Panc1 (cell line): ENCODE data around the gene BTBD9. TPM values are rescaled to one million over a fixed set of nuclear protein-coding genes. Genes with fewer than 3 reads are reported as not detected.

Source experiments
- ATAC-seq: fragments of 200-7000 bp; cut with Tn5 transposase; 2 replicates; pipeline ENCODE4 v1.9.1; 2020; ENCODE audit warnings: mild to moderate bottlenecking, moderate library complexity
- BruUV-seq: library from RNA; stranded (reverse); fragments of 400-500 nt; replicated peaks from 2 replicates; lab custom pipeline; 2021; lab: Mats Ljungman, UMichigan
- CTCF ChIA-PET: fragments of 300-600 bp; sonication (Branson Sonifier 250); formaldehyde crosslinking; loops from one replicate; lab custom pipeline; 2022; ENCODE audit warnings: antibody characterized with exemption; lab: Charles Lee
- POLR2A ChIA-PET: fragments of 300-600 bp; sonication (Branson Sonifier 250); formaldehyde crosslinking; loops from one replicate; lab custom pipeline; 2022; ENCODE audit warnings: antibody characterized with exemption; lab: Charles Lee
- DNase-seq: peaks from one replicate; pipeline ENCODE4 v3.0.0-alpha.2; 2010; ENCODE audit warnings: low read depth, low spot score
- H3K27ac ChIP-seq: 2 replicates; pipeline ENCODE4 v1.5.1; 2011; ENCODE audit warnings: mild to moderate bottlenecking, low read length, inconsistent platforms
- H3K27me3 ChIP-seq: fragments of 200-500 bp; sonication (Bioruptor generic); 2 replicates; pipeline ENCODE4 v1.6.0; 2014; ENCODE audit warnings: low read length, inconsistent platforms; ENCODE audit not compliant: control insufficient read depth, insufficient read depth
- H3K36me3 ChIP-seq: fragments of 200-500 bp; sonication (Bioruptor generic); 2 replicates; pipeline ENCODE4 v1.5.1; 2014; ENCODE audit warnings: inconsistent platforms, mild to moderate bottlenecking, low read length, moderate library complexity; ENCODE audit not compliant: control insufficient read depth, insufficient read depth
- H3K4me1 ChIP-seq: 2 replicates; pipeline ENCODE4 v1.5.1; 2011; ENCODE audit warnings: inconsistent platforms, mild to moderate bottlenecking, low read length, moderate library complexity; ENCODE audit not compliant: control insufficient read depth, insufficient read depth
- H3K4me3 ChIP-seq, 2 experiments: 2 replicates each; pipeline ENCODE4 v1.5.1; 2011 to 2012; ENCODE audit warnings: low read depth in 2 of 2, low read length in 2 of 2, mild to moderate bottlenecking in 2 of 2, inconsistent platforms in 1 of 2, moderate library complexity in 1 of 2
- H3K9me3 ChIP-seq: fragments of 200-500 bp; sonication (Bioruptor generic); 2 replicates; pipeline ENCODE4 v1.5.1; 2014; ENCODE audit warnings: low read depth, mild to moderate bottlenecking, inconsistent platforms, low read length, moderate library complexity; ENCODE audit not compliant: control insufficient read depth, insufficient read depth
- POLR2AphosphoS5 ChIP-seq: IDR thresholded peaks from 2 replicates; pipeline ENCODE4 v1.6.1; 2012; ENCODE audit warnings: mild to moderate bottlenecking, low read depth, low read length, moderate library complexity
- REST ChIP-seq, 2 experiments: IDR thresholded peaks; 2 replicates each; pipeline ENCODE4 v1.6.1; 2011 to 2012; ENCODE audit warnings: low read depth in 2 of 2, control low read depth in 1 of 2, low read length in 1 of 2, mild to moderate bottlenecking in 1 of 2, moderate library complexity in 1 of 2; ENCODE audit not compliant: insufficient read depth in 1 of 2
- SIN3A ChIP-seq: IDR thresholded peaks from 2 replicates; pipeline ENCODE4 v1.6.1; 2012; ENCODE audit warnings: low read depth, mild to moderate bottlenecking, low read length, moderate library complexity, borderline replicate concordance; ENCODE audit not compliant: insufficient read depth
- TCF7L2 ChIP-seq: IDR thresholded peaks from 2 replicates; pipeline ENCODE4 v1.6.1; 2011; ENCODE audit warnings: mild to moderate bottlenecking, low read depth, low read length, inconsistent platforms
- in situ Hi-C: cut with HindIII; loops from 2 replicates; pipeline ENCODE4 v1.10.0; 2016; ENCODE audit warnings: low sequenced_read_pairs, low pct_unique_long_range_greater_than_20kb
- intact Hi-C: fragments of 100-400 bp; cut with micrococcal nuclease; formaldehyde crosslinking; loops from one replicate; pipeline ENCODE4 v1.10.0; 2022; ENCODE audit not compliant: unreplicated experiment
- total RNA-seq: library from RNA; stranded (reverse); gene quantifications from one replicate; pipeline ENCODE4 v1.2.1, GENCODE V29; 2021; ENCODE audit not compliant: unreplicated experiment
- TF ChIP-seq, protein P1 (sequence below): fragments of 450-650 bp; IDR thresholded peaks from 2 replicates; pipeline ENCODE4 v1.5.1; 2017; ENCODE audit warnings: mild to moderate bottlenecking

Gene BTBD9
- total RNA-seq, 1 experiment from 2014 or later: 12.8 TPM

DNA sequence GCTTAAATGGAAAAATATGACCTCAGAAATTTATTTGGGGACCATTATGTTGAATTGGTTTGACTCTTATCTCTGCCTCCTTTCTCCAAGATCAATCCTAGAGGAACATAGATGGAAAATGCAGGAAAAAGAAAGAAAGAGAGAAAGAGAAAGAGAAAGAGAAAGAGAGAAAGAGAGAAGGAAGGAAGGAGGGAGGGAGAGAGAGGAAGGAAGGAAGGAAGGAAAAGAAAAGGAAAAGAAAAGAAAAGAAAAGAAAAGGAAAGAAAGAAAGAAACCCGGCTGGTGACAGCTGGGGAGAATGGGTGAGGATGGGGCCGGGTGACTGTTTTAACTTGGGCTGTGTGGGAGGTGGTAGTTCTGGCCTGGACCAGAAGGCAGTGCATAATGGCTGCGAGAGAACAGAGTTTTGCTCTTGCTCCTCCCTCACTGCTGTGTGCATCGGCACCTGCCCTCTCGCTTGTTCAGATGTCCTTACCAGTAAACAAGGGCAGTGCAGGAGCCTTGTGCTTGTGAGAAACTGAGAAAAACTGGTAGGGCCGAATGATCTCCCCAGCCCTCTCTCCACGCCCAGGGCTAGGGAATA is 38.5 kb upstream of the BTBD9 start:
- ChIA-PET POLR2A (no interaction called here), CTCF (no interaction called here)
- DNase-seq: no peak
- in situ Hi-C loops (no loop called here), intact Hi-C loops (no loop called here)
- ATAC-seq: no peak
- TF ChIP-seq, protein P1, sequence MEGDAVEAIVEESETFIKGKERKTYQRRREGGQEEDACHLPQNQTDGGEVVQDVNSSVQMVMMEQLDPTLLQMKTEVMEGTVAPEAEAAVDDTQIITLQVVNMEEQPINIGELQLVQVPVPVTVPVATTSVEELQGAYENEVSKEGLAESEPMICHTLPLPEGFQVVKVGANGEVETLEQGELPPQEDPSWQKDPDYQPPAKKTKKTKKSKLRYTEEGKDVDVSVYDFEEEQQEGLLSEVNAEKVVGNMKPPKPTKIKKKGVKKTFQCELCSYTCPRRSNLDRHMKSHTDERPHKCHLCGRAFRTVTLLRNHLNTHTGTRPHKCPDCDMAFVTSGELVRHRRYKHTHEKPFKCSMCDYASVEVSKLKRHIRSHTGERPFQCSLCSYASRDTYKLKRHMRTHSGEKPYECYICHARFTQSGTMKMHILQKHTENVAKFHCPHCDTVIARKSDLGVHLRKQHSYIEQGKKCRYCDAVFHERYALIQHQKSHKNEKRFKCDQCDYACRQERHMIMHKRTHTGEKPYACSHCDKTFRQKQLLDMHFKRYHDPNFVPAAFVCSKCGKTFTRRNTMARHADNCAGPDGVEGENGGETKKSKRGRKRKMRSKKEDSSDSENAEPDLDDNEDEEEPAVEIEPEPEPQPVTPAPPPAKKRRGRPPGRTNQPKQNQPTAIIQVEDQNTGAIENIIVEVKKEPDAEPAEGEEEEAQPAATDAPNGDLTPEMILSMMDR: no peak
- TF ChIP-seq POLR2AphosphoS5 (no peak), SIN3A (no peak), TCF7L2 (no peak), REST (IDR thresholded peaks at IDR 0.05; ENCODE audit: insufficient read depth in 1 of 2, low read depth in 2 of 2, low read length in 1 of 2) (no peak)
- H3K27me3 ChIP-seq: no peaks in the 10 kb centered on the region
- no peak overlapping the region for H3K4me3 ChIP-seq
- H3K27ac ChIP-seq: no peak overlapping the region
- no TSS peak for BruUV-seq
- no peaks in the 10 kb centered on the region for H3K9me3 ChIP-seq
- H3K4me1 ChIP-seq: no peaks in the 10 kb centered on the region
- H3K36me3 ChIP-seq: peaks cover 27% of the 10 kb centered on the region

DNA sequence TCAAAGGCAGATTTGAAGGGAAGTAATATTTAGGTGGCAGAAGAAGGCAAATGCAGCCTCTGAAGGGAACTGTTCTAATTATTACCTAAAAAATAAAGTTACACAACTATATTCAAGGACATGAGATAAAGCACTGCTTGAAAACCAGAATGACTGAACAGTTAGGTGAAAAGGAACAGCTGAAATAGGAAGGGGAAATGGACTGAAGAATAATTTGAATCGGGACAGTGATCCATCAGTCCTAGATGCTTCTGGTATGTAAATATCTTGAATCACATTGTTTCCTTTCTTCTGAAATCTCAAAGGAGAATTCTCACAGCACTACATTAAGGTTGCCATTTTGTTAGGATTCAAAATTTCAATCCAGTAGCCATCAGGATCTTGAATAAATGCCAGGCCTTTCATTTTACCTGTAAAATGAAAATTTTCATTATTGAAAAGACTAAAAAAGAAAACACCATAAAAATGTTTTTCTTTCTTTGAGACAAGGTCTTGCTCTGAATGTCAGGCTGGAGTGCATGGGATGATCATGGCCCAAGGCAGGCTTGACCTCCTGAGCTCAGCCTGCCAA is 37.3 kb upstream of the BTBD9 start:
- Histone ChIP-seq H3K4me3 (no peak overlapping the region), H3K9me3 (no peaks in the 10 kb centered on the region), H3K27ac (no peak overlapping the region), H3K4me1 (no peaks in the 10 kb centered on the region), H3K27me3 (no peaks in the 10 kb centered on the region), H3K36me3 (peaks cover 16% of the 10 kb centered on the region)
- intact Hi-C loops: no loop called here
- no peak for TF ChIP-seq TCF7L2
- TF ChIP-seq SIN3A: no peak
- no peak for TF ChIP-seq POLR2AphosphoS5
- TF ChIP-seq, protein P1: no peak
- TF ChIP-seq REST (IDR thresholded peaks at IDR 0.05; ENCODE audit: insufficient read depth in 1 of 2, low read depth in 2 of 2, low read length in 1 of 2): no peak
- in situ Hi-C loops: no loop called here
- DNase-seq (no peak), ATAC-seq (no peak)
- no TSS peak for BruUV-seq
- ChIA-PET CTCF (no interaction called here), POLR2A (no interaction called here)
